Measurements from ENCODE around the gene HOXB3.

HOXB3 gene

GRCh38 chr17:48553826-48554225, 36.2 kb downstream of the HOXB3 start:
- no peak for DNase-seq (ENCODE audit: low read depth)
- no peak for TF ChIP-seq CTCF (conservative IDR thresholded peaks at IDR 0.05; ENCODE audit: control insufficient read depth, insufficient read depth, low read depth, low read length)
- H3K4me3 ChIP-seq (ENCODE audit: control insufficient read depth, low read depth, low read length) = peak overlapping the region; percentile 0

GRCh38 chr17:48553190-48553547, 36.9 kb downstream of the HOXB3 start:
- H3K4me3 ChIP-seq (ENCODE audit: control insufficient read depth, low read depth, low read length) = no peak overlapping the region
- DNase-seq (ENCODE audit: low read depth) = no peak
- no peak for TF ChIP-seq CTCF (conservative IDR thresholded peaks at IDR 0.05; ENCODE audit: control insufficient read depth, insufficient read depth, low read depth, low read length)

GRCh38 chr17:48552466-48553189, 37.4 kb downstream of the HOXB3 start:
- no peak for TF ChIP-seq CTCF (conservative IDR thresholded peaks at IDR 0.05; ENCODE audit: control insufficient read depth, insufficient read depth, low read depth, low read length)
- no peak overlapping the region for H3K4me3 ChIP-seq (ENCODE audit: control insufficient read depth, low read depth, low read length)
- DNase-seq (ENCODE audit: low read depth) = no peak

- TF ChIP-seq CTCF (conservative IDR thresholded peaks at IDR 0.05; ENCODE audit: control insufficient read depth, insufficient read depth, low read depth, low read length) = no peak
- no peak for DNase-seq (ENCODE audit: low read depth)
- H3K4me3 ChIP-seq (ENCODE audit: control insufficient read depth, low read depth, low read length) = no peak overlapping the region
These were observed 38.2 kb downstream of the HOXB3 start for GRCh38 chr17:48551596-48552465.

- H3K4me3 ChIP-seq (ENCODE audit: control insufficient read depth, low read depth, low read length) = no peak overlapping the region
- no peak for TF ChIP-seq CTCF (conservative IDR thresholded peaks at IDR 0.05; ENCODE audit: control insufficient read depth, insufficient read depth, low read depth, low read length)
- no peak for DNase-seq (ENCODE audit: low read depth)
These were observed 38.9 kb downstream of the HOXB3 start for GRCh38 chr17:48551214-48551555.

- DNase-seq (ENCODE audit: low read depth) = no peak
- peak overlapping the region; percentile 24 for H3K4me3 ChIP-seq (ENCODE audit: control insufficient read depth, low read depth, low read length)
- TF ChIP-seq CTCF (conservative IDR thresholded peaks at IDR 0.05; ENCODE audit: control insufficient read depth, insufficient read depth, low read depth, low read length) = no peak
These were observed 39.4 kb downstream of the HOXB3 start for GRCh38 chr17:48550502-48551213.
